GM18502 (cell line): ENCODE results near the gene RIC3.
A peak's percentile ranks its signal among the peaks of the same experiment; 100 is the strongest.

Experiments
- ATAC-seq: cut with Tn5 transposase; IDR thresholded peaks from one replicate; pipeline ENCODE4 v1.9.1; 2021; ENCODE audit warnings: mild to moderate bottlenecking; ENCODE audit not compliant: unreplicated experiment, poor library complexity

The RIC3 gene

GRCh38 chr11:8070417-8071115 lies 98.3 kb downstream of the RIC3 start:
- ATAC-seq, result peak; percentile 58

DNA sequence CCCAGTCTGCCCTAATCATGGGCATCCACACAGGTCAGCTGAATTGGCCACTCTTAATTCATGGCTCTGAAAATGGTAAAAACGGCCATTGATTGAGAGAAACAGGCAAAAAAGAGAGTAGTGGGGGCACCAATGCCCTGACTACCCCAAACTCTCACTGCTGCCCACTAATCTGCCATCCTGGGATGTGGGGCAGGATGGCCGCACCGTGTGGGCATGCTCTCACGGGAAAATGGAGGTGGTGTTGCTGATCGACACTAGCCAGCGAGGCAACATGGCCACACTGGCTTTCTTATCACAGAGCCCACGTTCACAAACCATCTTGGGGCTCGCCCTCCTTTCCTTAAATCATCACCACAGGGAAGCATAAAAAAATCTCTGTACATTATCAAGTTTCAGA lies 99.1 kb downstream of the RIC3 start:
- ATAC-seq, result no peak

DNA sequence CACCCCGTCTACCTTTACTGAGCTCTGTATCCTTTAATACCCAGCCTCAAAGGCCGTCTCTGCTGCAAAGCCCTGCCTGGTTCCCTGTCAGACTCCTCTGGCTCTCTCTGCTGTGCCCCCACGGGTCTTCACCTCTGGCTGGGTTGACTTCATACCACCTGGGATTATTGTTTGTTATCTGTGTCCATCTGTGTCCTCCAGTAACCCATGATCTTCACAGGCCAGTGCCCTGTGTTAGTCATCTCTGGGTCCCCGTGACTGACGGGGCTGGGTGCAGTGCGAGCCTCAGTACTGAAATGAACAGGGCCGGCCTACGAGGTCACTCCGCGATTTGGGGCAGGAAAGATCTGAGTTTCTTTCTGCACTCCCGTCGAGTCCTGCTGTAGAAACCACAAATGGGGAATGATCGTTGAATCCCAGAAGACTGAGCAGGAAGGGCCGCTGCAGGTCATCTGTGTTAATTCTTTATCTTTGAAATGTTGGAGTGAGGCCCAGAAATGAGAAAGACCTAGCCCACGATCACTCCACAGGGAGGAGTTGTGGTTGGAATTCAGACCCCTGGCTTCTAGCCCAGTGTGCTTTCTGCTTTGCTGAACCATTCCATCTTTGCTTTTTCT lies 100.1 kb downstream of the RIC3 start:
- ATAC-seq, result no peak

- ATAC-seq, result no peak
Measured at GRCh38 chr11:8067929-8068575, 100.8 kb downstream of the RIC3 start.

DNA sequence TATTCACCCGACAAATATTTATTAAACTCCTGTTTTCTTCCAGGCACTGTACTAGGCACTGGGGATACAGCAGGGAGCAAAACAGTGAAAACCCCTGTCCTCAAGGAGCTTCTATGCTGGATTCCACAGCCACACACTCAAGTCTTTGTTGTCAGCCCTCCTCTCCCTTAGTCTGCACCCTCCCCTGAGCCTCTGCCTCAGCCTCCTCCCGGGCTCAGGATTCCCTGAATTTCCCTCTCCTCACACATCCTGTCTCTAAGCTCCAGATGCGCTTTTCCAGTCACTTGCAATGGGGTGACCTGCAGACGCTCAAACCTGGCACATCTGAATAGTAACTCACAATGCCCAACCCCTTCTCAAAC lies 101.3 kb downstream of the RIC3 start:
- no peak for ATAC-seq

DNA sequence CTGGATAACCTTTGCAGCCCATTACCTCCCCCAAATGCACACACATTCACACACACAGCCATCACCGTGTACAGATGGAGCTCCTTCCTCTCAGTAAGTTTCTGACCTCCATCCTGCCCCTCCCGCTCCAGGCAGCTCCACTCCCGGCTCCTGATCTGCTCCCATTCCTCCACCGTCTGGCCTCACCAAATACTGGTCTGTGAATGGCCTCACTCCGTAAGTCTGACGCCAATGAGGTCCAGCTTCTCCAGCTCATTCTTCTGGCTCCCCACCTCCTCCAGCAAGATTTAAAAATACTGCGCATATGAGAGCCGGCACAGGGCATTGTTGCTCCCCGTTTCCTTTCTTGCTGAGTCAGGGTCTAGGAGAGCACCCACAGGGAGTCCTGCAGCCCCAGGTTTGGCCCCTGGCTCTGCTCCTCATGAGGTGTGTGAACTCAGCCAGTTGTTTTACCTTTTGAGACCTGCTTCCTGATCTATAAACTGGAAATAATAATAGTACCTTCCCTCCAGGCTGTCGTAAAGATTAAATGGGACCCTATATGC lies 101.8 kb downstream of the RIC3 start:
- no peak for ATAC-seq

- ATAC-seq, result no peak
Measured at GRCh38 chr11:8066036-8066910, 102.6 kb downstream of the RIC3 start.

DNA sequence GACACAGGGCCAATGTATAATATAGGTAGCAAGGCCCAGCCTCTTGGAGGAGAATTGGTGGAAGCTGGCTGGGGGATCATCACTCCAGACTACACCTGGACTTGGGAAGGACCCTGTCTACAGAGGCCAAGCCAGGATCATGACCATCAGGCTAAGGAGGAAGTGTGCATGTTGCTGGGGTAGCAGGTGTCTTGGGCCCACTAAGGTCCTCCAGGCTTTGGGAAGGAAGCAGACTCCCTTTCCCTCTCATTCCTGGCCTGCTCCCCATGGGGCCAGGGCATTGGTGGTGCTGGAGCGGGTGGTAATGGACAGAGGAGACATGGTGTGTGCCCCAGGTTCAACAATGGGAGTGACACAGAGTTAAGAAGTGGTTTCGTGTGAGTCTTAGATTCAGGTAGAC lies 103.8 kb downstream of the RIC3 start:
- no peak for ATAC-seq

GRCh38 chr11:8063324-8063723 lies 105.5 kb downstream of the RIC3 start:
- no peak for ATAC-seq

DNA sequence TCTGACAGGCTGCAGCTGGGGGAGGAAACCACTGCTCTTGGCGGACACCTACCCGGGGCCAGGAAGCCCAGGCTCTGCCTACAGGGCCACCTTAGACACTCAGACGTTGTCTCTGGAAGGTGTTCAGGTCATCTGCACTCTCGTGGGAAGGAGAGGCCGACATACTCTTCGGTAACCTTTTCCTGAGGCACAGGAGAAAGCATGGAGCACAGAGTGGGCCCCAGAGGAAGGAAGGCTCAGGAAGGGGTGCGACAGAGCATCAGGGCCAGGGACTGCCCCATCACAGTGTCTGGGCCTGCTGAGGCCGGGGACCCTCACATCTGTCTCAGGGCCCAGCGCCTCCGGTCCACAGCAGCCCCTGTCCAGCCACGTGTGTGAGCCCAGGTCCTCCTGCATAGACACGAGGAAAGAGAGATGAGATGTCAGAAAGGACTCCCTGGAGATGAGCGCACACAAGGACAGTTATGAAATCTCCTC lies 106.0 kb downstream of the RIC3 start:
- ATAC-seq, result no peak

- ATAC-seq, result no peak
Measured at GRCh38 chr11:8061555-8062428, 107.0 kb downstream of the RIC3 start.

DNA sequence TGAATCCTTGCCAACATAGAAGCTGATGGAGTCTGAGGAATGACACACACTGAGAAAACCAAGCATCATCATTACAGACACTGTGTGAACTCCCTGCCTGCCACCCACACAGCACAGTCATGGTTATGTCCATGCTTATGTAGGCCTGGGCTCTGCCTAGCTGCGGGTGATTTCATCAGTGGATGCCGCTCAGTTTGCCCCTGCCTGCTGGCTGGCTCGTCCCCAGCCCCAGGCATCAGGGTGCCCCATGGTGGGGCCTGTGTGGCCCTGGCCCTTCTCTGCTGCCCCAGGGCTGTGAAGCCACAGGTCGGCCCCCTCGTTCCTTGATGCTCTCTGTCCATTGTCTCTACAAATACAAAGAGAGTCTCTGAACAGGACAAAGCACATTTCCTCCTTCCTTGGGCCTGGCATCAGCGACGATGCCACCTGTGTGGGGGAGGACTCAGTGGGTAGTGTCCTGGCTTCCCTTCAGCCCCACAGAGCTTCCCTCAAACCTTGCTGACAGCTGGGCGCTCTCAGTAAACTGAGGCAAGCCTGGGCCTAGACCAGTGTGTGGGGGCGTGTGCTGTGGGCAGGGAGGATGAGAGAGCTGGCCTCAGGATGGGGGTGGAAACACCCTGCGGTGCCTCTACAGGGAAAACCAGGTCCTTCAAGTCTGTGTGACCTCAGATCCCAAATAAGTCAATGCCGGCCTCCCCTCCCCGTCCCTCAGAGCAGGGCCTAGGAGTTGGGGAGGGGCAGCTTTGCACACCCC lies 107.8 kb downstream of the RIC3 start:
- ATAC-seq, result no peak

GRCh38 chr11:8060146-8060719 lies 108.6 kb downstream of the RIC3 start:
- ATAC-seq, result no peak

DNA sequence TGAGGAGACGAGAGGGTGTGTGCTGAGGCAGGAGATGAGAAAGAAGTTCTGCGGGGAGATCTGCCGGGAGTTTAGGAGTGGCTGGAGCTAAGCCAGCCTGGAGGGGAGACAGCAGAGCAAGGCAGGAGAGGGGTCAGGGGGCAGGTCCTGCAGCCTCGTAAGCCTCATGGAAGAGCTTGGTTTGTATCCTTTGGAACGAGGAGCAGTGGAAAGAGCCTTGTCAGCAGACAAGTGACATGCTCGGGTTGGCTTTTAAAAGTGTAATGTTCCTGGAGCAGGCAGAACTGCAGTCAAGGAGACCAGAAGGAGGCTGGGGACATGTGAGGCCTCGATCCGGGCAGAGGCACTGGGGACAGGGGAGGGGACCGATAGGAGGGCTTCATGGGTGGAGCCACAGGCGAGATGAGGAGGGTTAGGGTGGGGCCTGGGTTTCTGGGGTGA lies 109.2 kb downstream of the RIC3 start:
- no peak for ATAC-seq

GRCh38 chr11:8059030-8059429 lies 109.8 kb downstream of the RIC3 start:
- no peak for ATAC-seq

DNA sequence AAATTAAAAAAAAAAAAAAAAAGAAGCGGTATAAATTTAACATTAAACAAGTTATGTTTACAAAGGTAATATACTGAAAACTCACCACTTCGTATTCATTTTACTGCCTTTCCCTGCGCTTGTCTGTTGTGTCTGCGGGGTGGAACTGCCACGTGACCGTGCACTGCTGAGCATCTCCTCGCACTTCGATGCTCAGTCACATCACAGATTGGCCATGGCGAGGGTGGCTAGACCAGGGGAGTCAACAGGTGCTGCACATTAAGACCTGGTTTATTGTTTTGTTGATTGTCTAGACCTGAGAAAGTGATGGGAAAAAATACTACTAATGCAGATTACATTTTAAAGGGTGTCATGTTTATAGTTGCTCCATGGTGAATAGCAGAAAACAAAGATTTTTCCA lies 110.6 kb downstream of the RIC3 start:
- no peak for ATAC-seq

- ATAC-seq, result no peak
Measured at GRCh38 chr11:8056810-8057463, 111.9 kb downstream of the RIC3 start.
